A549 (cell line): Measurements from ENCODE around the gene MLLT10. TPM values are rescaled to one million over a fixed set of nuclear protein-coding genes. Genes with fewer than 3 reads are reported as not detected.
A peak's percentile ranks its signal among the peaks of the same experiment; 100 is the strongest.

ENCODE experiments used
- ATAC-seq, 2 experiments: fragments of 200-7000 bp in 1 of 2; fragments of >200 bp in 1 of 2; cut with Nextera tagmentation in 1 of 2; cut with Tn5 transposase in 1 of 2; 3 replicates each; pipeline versions ENCODE4 v1.8.0 to v1.9.1; 2018 to 2020; ENCODE audit warnings: mild to moderate bottlenecking in 1 of 2, moderate library complexity in 1 of 2
- CTCF ChIA-PET: fragments of 300-600 bp; sonication (Branson Sonifier 250); formaldehyde crosslinking; extraction: SDS; loops from one replicate; lab custom pipeline; 2021; ENCODE audit warnings: antibody characterized with exemption, inconsistent platforms; lab: Yijun Ruan, JAX
- POLR2A ChIA-PET: fragments of 350-600 bp; formaldehyde crosslinking; extraction: SDS; loops from one replicate; lab custom pipeline; 2021; ENCODE audit warnings: antibody characterized with exemption, inconsistent platforms; lab: Yijun Ruan, JAX
- DNase-seq, 2 experiments: peaks; one replicate each; pipeline versions ENCODE4 v3.0.0 to v3.0.0-alpha.2; 2011 to 2016; ENCODE audit warnings: low read depth in 1 of 2, low spot score in 1 of 2
- FAIRE-seq: peaks from 2 replicates; lab custom pipeline; 2011; peaks lifted over from hg19 to GRCh38; lab: Jason Lieb, UNC
- H3K27ac ChIP-seq, 2 experiments: fragments of >200 bp; sonication (Bioruptor Twin); formaldehyde crosslinking; 3 replicates each; pipeline ENCODE4 v1.5.1; 2016 to 2017
- H3K4me1 ChIP-seq: fragments of >200 bp; sonication (Bioruptor Twin); formaldehyde crosslinking; 3 replicates; pipeline ENCODE4 v1.6.1; 2016
- H3K4me2 ChIP-seq: fragments of >200 bp; sonication (Bioruptor Twin); formaldehyde crosslinking; 3 replicates; pipeline ENCODE4 v1.6.1; 2016
- H3K4me3 ChIP-seq: fragments of >200 bp; sonication (Bioruptor Twin); formaldehyde crosslinking; 3 replicates; pipeline ENCODE4 v1.5.1; 2016
- H3K9me3 ChIP-seq: fragments of >200 bp; sonication (Bioruptor Twin); formaldehyde crosslinking; 3 replicates; pipeline ENCODE4 v1.6.1; 2016
- ATOH8 ChIP-seq: fragments of 250-450 bp; sonication (Bioruptor Pico); IDR thresholded peaks from 2 replicates; pipeline ENCODE4 v1.5.0; 2020; ENCODE audit warnings: low read depth, mild to moderate bottlenecking, moderate library complexity
- BHLHE40 ChIP-seq: IDR thresholded peaks from 2 replicates; pipeline ENCODE4 v1.6.1; 2012; ENCODE audit warnings: low read depth, low read length, inconsistent platforms
- CBX2 ChIP-seq: fragments of 200-600 bp; sonication (generic); IDR thresholded peaks from 2 replicates; pipeline ENCODE4 v1.6.1; 2016; ENCODE audit warnings: low read depth, mild to moderate bottlenecking, borderline replicate concordance
- CBX8 ChIP-seq: fragments of 200-600 bp; sonication (generic); IDR thresholded peaks from 2 replicates; pipeline ENCODE4 v1.6.1; 2016
- CEBPB ChIP-seq, 2 experiments: fragments of >200 bp in 1 of 2; sonication (Bioruptor Twin) in 1 of 2; formaldehyde crosslinking in 1 of 2; IDR thresholded peaks; 2 replicates each; pipeline ENCODE4 v1.6.1; 2012 to 2016
- ELK1 ChIP-seq: fragments of 150-350 bp; IDR thresholded peaks from 2 replicates; pipeline ENCODE4 v1.6.1; 2014; ENCODE audit warnings: low read depth, mild to moderate bottlenecking, low read length
- EP300 ChIP-seq, 2 experiments: fragments of >200 bp; sonication (Bioruptor Twin); formaldehyde crosslinking; IDR thresholded peaks; 2 replicates in 1 of 2; 3 replicates in 1 of 2; pipeline ENCODE4 v1.6.1; 2016 to 2017
- FOSB ChIP-seq: fragments of 250-450 bp; sonication (Bioruptor Pico); IDR thresholded peaks from 2 replicates; pipeline ENCODE4 v1.5.0; 2020; ENCODE audit warnings: mild to moderate bottlenecking, moderate library complexity
- HDAC2 ChIP-seq: fragments of 200-600 bp; sonication (generic); IDR thresholded peaks from 2 replicates; pipeline ENCODE4 v1.6.1; 2016
- HEYL ChIP-seq: fragments of 250-450 bp; sonication (Bioruptor Pico); IDR thresholded peaks from 2 replicates; pipeline ENCODE4 v1.8.0; 2021; ENCODE audit warnings: mild to moderate bottlenecking, moderate library complexity
- HMGXB4 ChIP-seq: fragments of 250-450 bp; sonication (Bioruptor Pico); IDR thresholded peaks from 2 replicates; pipeline ENCODE4 v1.5.0; 2021; ENCODE audit warnings: mild to moderate bottlenecking, moderate library complexity, borderline replicate concordance
- HOXB13 ChIP-seq: fragments of 250-450 bp; sonication (Bioruptor Pico); IDR thresholded peaks from 2 replicates; pipeline ENCODE4 v1.5.0; 2020; ENCODE audit warnings: low read depth, mild to moderate bottlenecking, moderate library complexity
- JUN ChIP-seq, 2 experiments: fragments of >200 bp; sonication (Bioruptor Twin); formaldehyde crosslinking; IDR thresholded peaks; 2 replicates in 1 of 2; 3 replicates in 1 of 2; pipeline ENCODE4 v1.6.1; 2016 to 2017
- MAFK ChIP-seq: fragments of 450-650 bp; IDR thresholded peaks from 2 replicates; pipeline ENCODE4 v1.6.1; 2014; ENCODE audit not compliant: partially characterized antibody
- MAX ChIP-seq: IDR thresholded peaks from 2 replicates; pipeline ENCODE4 v1.6.1; 2012
- MAZ ChIP-seq: fragments of 150-350 bp; IDR thresholded peaks from 2 replicates; pipeline ENCODE4 v1.6.1; 2014; ENCODE audit warnings: antibody characterized with exemption, low read depth, low read length, borderline replicate concordance
- MYC ChIP-seq: IDR thresholded peaks from 2 replicates; pipeline ENCODE4 v1.6.1; 2012; ENCODE audit warnings: mild to moderate bottlenecking, inconsistent platforms, low read length, improper control_type of control experiment, borderline replicate concordance
- RAD21 ChIP-seq, 2 experiments: fragments of >200 bp in 1 of 2; sonication (Bioruptor Twin) in 1 of 2; formaldehyde crosslinking in 1 of 2; IDR thresholded peaks in 1 of 2; conservative IDR thresholded peaks in 1 of 2; 2 replicates in 1 of 2; 3 replicates in 1 of 2; pipeline ENCODE4 v1.6.1; 2012 to 2018; ENCODE audit warnings: inconsistent platforms in 1 of 2
- RARB ChIP-seq: fragments of 250-450 bp; sonication (Bioruptor Pico); IDR thresholded peaks from 2 replicates; pipeline ENCODE4 v1.8.0; 2021; ENCODE audit warnings: mild to moderate bottlenecking, moderate library complexity
- RCOR1 ChIP-seq: fragments of 150-350 bp; IDR thresholded peaks from 2 replicates; pipeline ENCODE4 v1.6.1; 2014; ENCODE audit warnings: antibody characterized with exemption, low read length, low read depth
- REST ChIP-seq: fragments of 200-600 bp; sonication (generic); IDR thresholded peaks from 2 replicates; pipeline ENCODE4 v1.6.1; 2016; ENCODE audit warnings: antibody characterized with exemption, mild to moderate bottlenecking, moderate library complexity
- SMC3 ChIP-seq: fragments of >200 bp; sonication (Bioruptor Twin); formaldehyde crosslinking; IDR thresholded peaks from 3 replicates; pipeline ENCODE4 v1.6.1; 2018; ENCODE audit warnings: inconsistent platforms
- ZFP36 ChIP-seq: fragments of 450-650 bp; IDR thresholded peaks from 2 replicates; pipeline ENCODE4 v1.6.1; 2014; ENCODE audit warnings: borderline replicate concordance; ENCODE audit not compliant: partially characterized antibody
- ZSCAN20 ChIP-seq: fragments of 250-450 bp; sonication (Bioruptor Pico); IDR thresholded peaks from 2 replicates; pipeline ENCODE4 v1.8.0; 2022; ENCODE audit warnings: mild to moderate bottlenecking, moderate library complexity
- WGBS: methylation state at CpG from one replicate; pipeline ENCODE4 v1.1.6; 2017; ENCODE audit errors: missing lambda C conversion rate; 5-methylcytosine and 5-hydroxymethylcytosine counted together
- polyA plus RNA-seq, 4 experiments: library from polyadenylated mRNA; depleted of rRNA in 3 of 4; stranded (reverse); fragments of >200 nt; fragmentation: RNase III in 1 of 4; extraction: RNeasy Plus Mini Kit Qiagen cat#74134 plus additional on column Dnase treatment in 1 of 4; gene quantifications; 2 replicates in 3 of 4; 3 replicates in 1 of 4; pipeline ENCODE4 v1.2.3, GENCODE V29; 2011 to 2017

Gene MLLT10
- polyA plus RNA-seq, 2 of the 4 experiments (the other 2 are of a cell fraction), result 41.7 to 54.1 TPM

GRCh38 chr10:21737106-21737505 lies 203.1 kb downstream of the MLLT10 start:
- Histone ChIP-seq H3K4me1 (peaks cover 9% of the 10 kb centered on the region), H3K4me2 (no peak overlapping the region), H3K9me3 (no peaks in the 10 kb centered on the region), H3K4me3 (no peak overlapping the region), H3K27ac (no peak overlapping the region)
- FAIRE-seq (no peak), ATAC-seq (no peak), DNase-seq (no peak)
- no peak for TF ChIP-seq CBX8
- no peak for TF ChIP-seq EP300 (IDR thresholded peaks at IDR 0.05)
- no peak for TF ChIP-seq JUN (IDR thresholded peaks at IDR 0.05)
- no peak for TF ChIP-seq REST
- no peak for TF ChIP-seq MAX
- TF ChIP-seq BHLHE40, result no peak
- no peak for TF ChIP-seq CBX2
- TF ChIP-seq MYC, result no peak
- TF ChIP-seq RARB, result no peak
- TF ChIP-seq FOSB (CRISPR knock-in tag), result no peak
- TF ChIP-seq MAZ, result no peak
- no peak for TF ChIP-seq ATOH8
- TF ChIP-seq HDAC2, result no peak
- TF ChIP-seq ZFP36, result no peak
- TF ChIP-seq ELK1, result no peak
- TF ChIP-seq HMGXB4 (CRISPR knock-in tag), result no peak
- TF ChIP-seq HOXB13 (CRISPR knock-in tag), result no peak
- TF ChIP-seq HEYL (CRISPR knock-in tag), result no peak
- TF ChIP-seq RCOR1, result no peak
- TF ChIP-seq RAD21 (conservative IDR thresholded peaks at IDR 0.05 in 1 of 2, IDR thresholded peaks at IDR 0.05 in 1 of 2), result no peak
- ChIA-PET CTCF (no interaction called here), POLR2A (no interaction called here)
- 88% methylated on average over 4 of the region's 4 CpGs for WGBS

- 89% methylated on average over 4 of the region's 4 CpGs for WGBS
- TF ChIP-seq SMC3 (no peak), MAFK (peak; percentile 73), ZSCAN20 (CRISPR knock-in tag) (no peak), CBX2 (no peak), CEBPB (IDR thresholded peaks at IDR 0.05) (no peak)
- no peak overlapping the region for H3K27ac ChIP-seq
- ChIA-PET POLR2A (no interaction called here), CTCF (interaction anchor here (2.6 kb wide), 1 partner anchor 245 kb away, joined by 10 read pairs; no protein-coding TSS in a partner anchor)
- no peak overlapping the region for H3K4me3 ChIP-seq
- no peak overlapping the region for H3K4me2 ChIP-seq
- ATAC-seq (no peak), DNase-seq (no peak), FAIRE-seq (no peak)
- no peaks in the 10 kb centered on the region for H3K9me3 ChIP-seq
- H3K4me1 ChIP-seq, result no peaks in the 10 kb centered on the region
Measured at GRCh38 chr10:21740989-21741388, 207.0 kb downstream of the MLLT10 start.
